SK-N-SH treated with all-trans-retinoic acid at 6 μM for 48 hours (cell line): ENCODE measurements around the gene KLHDC4.

ENCODE experiments used
- ATAC-seq: fragments of 200-7000 bp; cut with Tn5 transposase; 3 replicates; pipeline ENCODE4 v1.9.1; 2020; ENCODE audit warnings: mild to moderate bottlenecking, moderate library complexity
- ARNTL ChIP-seq: fragments of 450-650 bp; formaldehyde crosslinking; IDR thresholded peaks from 2 replicates; pipeline ENCODE4 v1.5.0; 2020; ENCODE audit warnings: low read depth, mild to moderate bottlenecking, moderate library complexity, borderline replicate concordance
- BACH2 ChIP-seq: fragments of 250-450 bp; sonication (Bioruptor Pico); IDR thresholded peaks from 2 replicates; pipeline ENCODE4 v1.9.0; 2021; ENCODE audit warnings: mild to moderate bottlenecking, borderline replicate concordance
- CREB5 ChIP-seq: fragments of 250-450 bp; sonication (Bioruptor Pico); IDR thresholded peaks from 2 replicates; pipeline ENCODE4 v1.5.1; 2020; ENCODE audit warnings: low read depth, mild to moderate bottlenecking, moderate library complexity
- CSDC2 ChIP-seq: fragments of 250-450 bp; sonication (Bioruptor Pico); IDR thresholded peaks from 2 replicates; pipeline ENCODE4 v1.5.0; 2020; ENCODE audit warnings: mild to moderate bottlenecking, moderate library complexity
- CSRNP3 ChIP-seq: fragments of 250-450 bp; sonication (Bioruptor Pico); IDR thresholded peaks from 2 replicates; pipeline ENCODE4 v1.5.1; 2021; ENCODE audit warnings: mild to moderate bottlenecking, moderate library complexity
- GLIS3 ChIP-seq: fragments of 250-450 bp; sonication (Bioruptor Pico); IDR thresholded peaks from 2 replicates; pipeline ENCODE4 v1.5.0; 2020; ENCODE audit warnings: mild to moderate bottlenecking, moderate library complexity
- ISL1 ChIP-seq: fragments of 250-450 bp; sonication (Bioruptor Pico); IDR thresholded peaks from 2 replicates; pipeline ENCODE4 v2.1.2; 2022; ENCODE audit warnings: mild to moderate bottlenecking, moderate library complexity
- OSR1 ChIP-seq: fragments of 250-450 bp; sonication (Bioruptor Pico); IDR thresholded peaks from 2 replicates; pipeline ENCODE4 v1.8.0; 2022; ENCODE audit warnings: moderate library complexity, mild to moderate bottlenecking, inconsistent platforms
- PATZ1 ChIP-seq: fragments of 250-450 bp; sonication (Bioruptor Pico); IDR thresholded peaks from 2 replicates; pipeline ENCODE4 v1.8.0; 2020; ENCODE audit warnings: mild to moderate bottlenecking, moderate library complexity, borderline replicate concordance
- POU6F1 ChIP-seq: fragments of 250-450 bp; sonication (Bioruptor Pico); IDR thresholded peaks from 2 replicates; pipeline ENCODE4 v1.8.0; 2021; ENCODE audit warnings: low read depth, mild to moderate bottlenecking, moderate library complexity, borderline replicate concordance
- PPARA ChIP-seq: fragments of 250-450 bp; sonication (Bioruptor Pico); IDR thresholded peaks from 2 replicates; pipeline ENCODE4 v1.5.0; 2020; ENCODE audit warnings: mild to moderate bottlenecking, borderline replicate concordance
- RARB ChIP-seq: fragments of 250-450 bp; sonication (Bioruptor Pico); IDR thresholded peaks from 2 replicates; pipeline ENCODE4 v1.8.0; 2021; ENCODE audit warnings: mild to moderate bottlenecking, moderate library complexity
- SNAI2 ChIP-seq: fragments of 250-450 bp; sonication (Bioruptor Pico); IDR thresholded peaks from 2 replicates; pipeline ENCODE4 v1.5.0; 2020; ENCODE audit warnings: mild to moderate bottlenecking, moderate library complexity
- TCF4 ChIP-seq: fragments of 250-450 bp; sonication (Bioruptor Pico); IDR thresholded peaks from 2 replicates; pipeline ENCODE4 v1.8.0; 2021; ENCODE audit warnings: mild to moderate bottlenecking, moderate library complexity, borderline replicate concordance
- TOX ChIP-seq: fragments of 250-450 bp; sonication (Bioruptor Pico); IDR thresholded peaks from 2 replicates; pipeline ENCODE4 v1.8.0; 2021; ENCODE audit warnings: mild to moderate bottlenecking, moderate library complexity, borderline replicate concordance
- ZC3H10 ChIP-seq: fragments of 250-450 bp; sonication (Bioruptor Pico); IDR thresholded peaks from 2 replicates; pipeline ENCODE4 v1.5.1; 2021; ENCODE audit warnings: mild to moderate bottlenecking, moderate library complexity
- ZFP3 ChIP-seq: fragments of 250-450 bp; sonication (Bioruptor Pico); IDR thresholded peaks from 2 replicates; pipeline ENCODE4 v1.5.0; 2020; ENCODE audit warnings: mild to moderate bottlenecking, moderate library complexity
- ZFP30 ChIP-seq: fragments of 450-650 bp; formaldehyde crosslinking; IDR thresholded peaks from 2 replicates; pipeline ENCODE4 v1.5.0; 2022; ENCODE audit warnings: mild to moderate bottlenecking, moderate library complexity
- ZNF565 ChIP-seq: fragments of 450-650 bp; formaldehyde crosslinking; conservative IDR thresholded peaks from 2 replicates; pipeline ENCODE4 v1.5.0; 2020; ENCODE audit warnings: low read depth, mild to moderate bottlenecking, moderate library complexity
- ZNF70 ChIP-seq: fragments of 450-650 bp; formaldehyde crosslinking; IDR thresholded peaks from 2 replicates; pipeline ENCODE4 v1.5.0; 2020; ENCODE audit warnings: mild to moderate bottlenecking, moderate library complexity
- ZNF8 ChIP-seq: fragments of 450-650 bp; formaldehyde crosslinking; IDR thresholded peaks from 2 replicates; pipeline ENCODE4 v1.5.0; 2020; ENCODE audit warnings: mild to moderate bottlenecking, moderate library complexity

KLHDC4 gene

GRCh38 chr16:87765473-87765775, 362 bp downstream of the KLHDC4 start:
- ATAC-seq, result peak; percentile 47
- TF ChIP-seq SNAI2 (CRISPR knock-in tag), result no peak
- no peak for TF ChIP-seq ZNF565
- TF ChIP-seq ARNTL (CRISPR knock-in tag), result no peak
- no peak for TF ChIP-seq OSR1 (CRISPR knock-in tag)
- no peak for TF ChIP-seq TCF4 (CRISPR knock-in tag)
- TF ChIP-seq ZFP30 (CRISPR knock-in tag), result no peak
- no peak for TF ChIP-seq ZNF70 (CRISPR knock-in tag)
- no peak for TF ChIP-seq POU6F1 (CRISPR knock-in tag)
- TF ChIP-seq GLIS3 (CRISPR knock-in tag), result no peak
- no peak for TF ChIP-seq CSDC2 (CRISPR knock-in tag)
- TF ChIP-seq PPARA (CRISPR knock-in tag), result no peak
- no peak for TF ChIP-seq BACH2 (CRISPR knock-in tag)
- no peak for TF ChIP-seq PATZ1 (CRISPR knock-in tag)
- TF ChIP-seq ZC3H10, result no peak
- no peak for TF ChIP-seq TOX (CRISPR knock-in tag)

GRCh38 chr16:87764600-87765472, 950 bp downstream of the KLHDC4 start:
- no peak for TF ChIP-seq ZC3H10
- TF ChIP-seq ISL1, result no peak
- TF ChIP-seq ZFP3, result no peak
- TF ChIP-seq ZNF565, result no peak
- no peak for TF ChIP-seq CSDC2 (CRISPR knock-in tag)
- no peak for TF ChIP-seq TOX (CRISPR knock-in tag)
- TF ChIP-seq ZNF8 (CRISPR knock-in tag), result no peak
- no peak for TF ChIP-seq BACH2 (CRISPR knock-in tag)
- TF ChIP-seq RARB, result no peak
- no peak for TF ChIP-seq PATZ1 (CRISPR knock-in tag)
- no peak for TF ChIP-seq ZFP30 (CRISPR knock-in tag)
- TF ChIP-seq GLIS3 (CRISPR knock-in tag), result no peak
- no peak for TF ChIP-seq OSR1 (CRISPR knock-in tag)
- TF ChIP-seq CREB5 (CRISPR knock-in tag), result no peak
- peak; percentile 8; the same call in 2 of the 3 replicates for ATAC-seq

- ATAC-seq, result no peak
- TF ChIP-seq CREB5 (CRISPR knock-in tag), result no peak
- TF ChIP-seq RARB, result no peak
- no peak for TF ChIP-seq ZNF70 (CRISPR knock-in tag)
- no peak for TF ChIP-seq CSRNP3 (CRISPR knock-in tag)
- no peak for TF ChIP-seq PATZ1 (CRISPR knock-in tag)
- TF ChIP-seq POU6F1 (CRISPR knock-in tag), result no peak
- no peak for TF ChIP-seq CSDC2 (CRISPR knock-in tag)
- no peak for TF ChIP-seq BACH2 (CRISPR knock-in tag)
- TF ChIP-seq OSR1 (CRISPR knock-in tag), result no peak
- no peak for TF ChIP-seq ARNTL (CRISPR knock-in tag)
Observed at GRCh38 chr16:87762620-87763019, 3.2 kb downstream of the KLHDC4 start.
